B cell (primary cell): ENCODE data around the gene FAM184B. TPM values are rescaled to one million over a fixed set of nuclear protein-coding genes. Genes with fewer than 3 reads are reported as not detected.
A peak's percentile ranks its signal among the peaks of the same experiment; 100 is the strongest.

Experiments
- ATAC-seq: fragments of 200-7000 bp; cut with Tn5 transposase; one replicate; pipeline ENCODE4 v1.10.0; 2021; ENCODE audit warnings: low read depth, mild to moderate bottlenecking, moderate number of reproducible peaks, moderate library complexity
- CTCF ChIA-PET: fragments of 350-600 bp; sonication (Branson Sonifier 250); formaldehyde crosslinking; loops from one replicate; lab custom pipeline; 2021; ENCODE audit warnings: antibody characterized with exemption, inconsistent platforms; lab: Charles Lee
- POLR2A ChIA-PET: fragments of 350-600 bp; sonication (Branson Sonifier 250); formaldehyde crosslinking; loops from one replicate; lab custom pipeline; 2021; ENCODE audit warnings: antibody characterized with exemption; lab: Charles Lee
- DNase-seq: peaks from one replicate; pipeline ENCODE4 v3.0.0; 2013
- H2AFZ ChIP-seq: 2 replicates; pipeline ENCODE4 v1.6.1; 2012; ENCODE audit warnings: mild to moderate bottlenecking, low read depth, low read length; ENCODE audit not compliant: insufficient read depth, poor library complexity, severe bottlenecking
- H3K27ac ChIP-seq, 2 donors: 1 replicate in 1 of 2; 2 replicates in 1 of 2; pipeline ENCODE4 v1.5.1; 2012 to 2013; ENCODE audit warnings: low read length in 2 of 2, mild to moderate bottlenecking in 2 of 2, moderate library complexity in 1 of 2
- H3K27me3 ChIP-seq, 4 experiments: fragments of 200-600 bp in 1 of 4; sonication (generic) in 1 of 4; replicated peaks in 1 of 4; 1 replicate in 2 of 4; 2 replicates in 2 of 4; pipeline versions ENCODE4 v1.6.1 to v1.7.0; 2013 to 2016; ENCODE audit warnings: low read length in 3 of 4, mild to moderate bottlenecking in 2 of 4, mixed read lengths in 1 of 4, moderate library complexity in 1 of 4; ENCODE audit not compliant: insufficient read depth in 4 of 4, control insufficient read depth in 3 of 4; ENCODE audit errors: control extremely low read depth in 1 of 4
- H3K36me3 ChIP-seq, 2 experiments: replicated peaks in 1 of 2; 1 replicate in 1 of 2; 2 replicates in 1 of 2; pipeline versions ENCODE4 v1.6.1 to v1.7.1; 2013; ENCODE audit warnings: low read length in 1 of 2; ENCODE audit not compliant: insufficient read depth in 2 of 2, control insufficient read depth in 1 of 2; ENCODE audit errors: control extremely low read depth in 1 of 2, extremely low read depth in 1 of 2
- H3K4me1 ChIP-seq, 2 donors: fragments of 200-600 bp in 1 of 2; sonication (generic) in 1 of 2; 1 replicate in 1 of 2; 2 replicates in 1 of 2; pipeline versions ENCODE4 v1.5.1 to v1.6.1; 2013 to 2017; ENCODE audit warnings: low read length in 2 of 2; ENCODE audit not compliant: control insufficient read depth in 2 of 2, insufficient read depth in 2 of 2
- H3K4me2 ChIP-seq: replicated peaks from 2 replicates; pipeline ENCODE3; 2012; ENCODE audit warnings: mild to moderate bottlenecking, low read depth, low read length; ENCODE audit not compliant: poor library complexity, severe bottlenecking
- H3K4me3 ChIP-seq, 5 experiments: fragments of 200-600 bp in 1 of 5; sonication (generic) in 1 of 5; 1 replicate in 3 of 5; 2 replicates in 2 of 5; pipeline versions ENCODE4 v1.5.1 to v1.7.0; 2011 to 2016; ENCODE audit warnings: low read length in 4 of 5, mild to moderate bottlenecking in 4 of 5, low read depth in 2 of 5, control low read depth in 1 of 5, moderate library complexity in 1 of 5; ENCODE audit not compliant: insufficient read depth in 1 of 5; ENCODE audit errors: control extremely low read depth in 1 of 5, extremely low read depth in 1 of 5
- H3K79me2 ChIP-seq: fragments of 200-600 bp; sonication (generic); one replicate; pipeline ENCODE4 v1.6.0; 2016; ENCODE audit warnings: low read length; ENCODE audit not compliant: control insufficient read depth, insufficient read depth
- H3K9ac ChIP-seq: fragments of 200-600 bp; sonication (generic); 2 replicates; pipeline ENCODE4 v1.6.1; 2017; ENCODE audit warnings: mild to moderate bottlenecking, low read length, moderate library complexity
- H3K9me3 ChIP-seq, 3 donors: one replicate each; pipeline versions ENCODE4 v1.6.1 to v1.7.1; 2013; ENCODE audit warnings: low read length in 2 of 3; ENCODE audit not compliant: control insufficient read depth in 2 of 3, insufficient read depth in 1 of 3; ENCODE audit errors: control extremely low read depth in 1 of 3
- H4K20me1 ChIP-seq: 2 replicates; pipeline ENCODE4 v1.6.0; 2012; ENCODE audit warnings: mild to moderate bottlenecking, low read length; ENCODE audit not compliant: insufficient read depth, control insufficient read depth, poor library complexity, severe bottlenecking
- H3K27ac Mint-ChIP-seq: one replicate; pipeline ENCODE4 v1.8.0; 2021; ENCODE audit warnings: mixed read lengths
- H3K27me3 Mint-ChIP-seq: one replicate; pipeline ENCODE4 v1.8.0; 2021; ENCODE audit warnings: mixed read lengths
- H3K4me1 Mint-ChIP-seq: one replicate; pipeline ENCODE4 v1.8.0; 2021; ENCODE audit warnings: mixed read lengths
- H3K4me3 Mint-ChIP-seq: one replicate; pipeline ENCODE4 v1.8.0; 2021; ENCODE audit warnings: mixed read lengths
- H3K9me3 Mint-ChIP-seq: one replicate; pipeline ENCODE4 v1.8.0; 2022; ENCODE audit warnings: mixed read lengths; ENCODE audit not compliant: insufficient read depth
- WGBS: methylation state at CpG from one replicate; pipeline ENCODE4 v1.1.5; 2013; ENCODE audit warnings: missing lambda C conversion rate; ENCODE audit not compliant: insufficient coverage; 5-methylcytosine and 5-hydroxymethylcytosine counted together
- intact Hi-C: fragments of 100-400 bp; cut with micrococcal nuclease; formaldehyde crosslinking; loops from one replicate; pipeline ENCODE4 v1.10.0; 2022
- polyA minus RNA-seq: library from RNA; depleted of rRNA, polyadenylated mRNA; stranded (reverse); fragments of >200 nt; gene quantifications from 2 replicates; pipeline ENCODE4 v1.2.3, GENCODE V29; 2012
- polyA plus RNA-seq: library from polyadenylated mRNA; depleted of rRNA; stranded (reverse); fragments of >200 nt; gene quantifications from 2 replicates; pipeline ENCODE4 v1.2.3, GENCODE V29; 2012
- total RNA-seq, 2 donors: library from RNA; stranded (reverse); fragments of 120-200 nt in 1 of 2; gene quantifications; 1 replicate in 1 of 2; 2 replicates in 1 of 2; pipeline versions ENCODE4 v1.2.3 to v1.2.4, GENCODE V29; 2013 to 2022
- TF ChIP-seq, protein P1 (sequence below): fragments of 200-600 bp; IDR thresholded peaks from one replicate; pipeline ENCODE4 v1.8.0; 2022; ENCODE audit warnings: antibody characterized with exemption, mild to moderate bottlenecking

FAM184B gene
- total RNA-seq (not detected in 2 replicates), polyA plus RNA-seq (not detected in 2 replicates), polyA minus RNA-seq (not detected in 2 replicates)
- 0.09 TPM for total RNA-seq (2013)

DNA sequence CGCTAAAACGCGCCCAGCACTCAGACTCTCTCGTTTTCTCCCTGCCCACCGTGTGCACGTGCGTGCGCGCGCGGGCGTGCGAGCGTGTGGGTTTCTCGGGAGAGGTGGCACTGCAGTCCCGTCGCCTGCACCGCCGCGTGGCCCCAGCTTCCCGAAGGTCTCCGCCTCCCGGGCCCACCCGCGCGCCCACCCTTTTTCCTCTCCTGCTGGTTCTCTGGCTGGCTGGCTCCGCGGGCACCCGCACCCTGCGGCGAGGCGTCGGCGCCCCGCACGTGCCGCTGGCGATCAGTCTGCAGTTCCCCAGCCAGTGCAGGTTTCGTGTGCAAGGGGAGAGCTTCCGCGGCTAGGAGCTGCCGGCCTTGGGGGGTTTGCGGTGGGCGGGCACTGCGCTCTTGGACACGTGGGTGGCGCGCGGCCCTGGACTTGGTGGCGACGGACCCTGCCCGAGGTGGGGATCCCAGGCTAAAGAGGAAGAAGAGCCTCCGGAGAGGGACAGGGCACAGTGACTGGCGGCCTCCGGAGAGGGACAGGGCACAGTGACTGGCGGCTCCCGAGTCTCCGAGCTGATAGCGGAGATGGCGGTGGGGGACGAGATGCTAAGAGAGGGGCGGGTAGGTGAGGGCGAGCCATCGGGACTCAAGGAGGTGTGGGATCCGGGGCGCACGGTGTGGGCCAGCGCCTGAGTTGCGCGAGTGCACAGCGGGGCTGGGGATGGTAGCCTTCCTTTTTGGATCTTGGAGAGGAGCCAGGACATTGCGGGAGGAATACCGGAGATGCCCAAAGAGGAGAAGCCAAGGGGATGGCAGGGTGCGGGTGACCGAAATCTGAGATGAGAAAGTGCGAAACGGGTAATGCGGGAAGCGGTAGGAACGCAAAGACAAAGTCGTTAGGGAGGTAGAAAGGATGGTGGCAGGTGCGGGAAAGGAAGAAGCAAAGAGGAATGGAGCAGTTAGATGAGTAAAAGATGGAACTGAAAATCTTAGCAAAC lies at the start of gene FAM184B:
FAM184B (minus strand) TSS at position 322 of the 988 bp plus-strand sequence. CDS start 322 bp downstream, outside the sequence.
- no peaks in the 10 kb centered on the region for H3K9me3 Mint-ChIP-seq
- H4K20me1 ChIP-seq, result no peaks in the 10 kb centered on the region
- ATAC-seq, result no peak
- peaks cover 0 to 25% (median 18%) of the 10 kb centered on the region in 4 experiments for H3K27me3 ChIP-seq
- TF ChIP-seq, protein P1, sequence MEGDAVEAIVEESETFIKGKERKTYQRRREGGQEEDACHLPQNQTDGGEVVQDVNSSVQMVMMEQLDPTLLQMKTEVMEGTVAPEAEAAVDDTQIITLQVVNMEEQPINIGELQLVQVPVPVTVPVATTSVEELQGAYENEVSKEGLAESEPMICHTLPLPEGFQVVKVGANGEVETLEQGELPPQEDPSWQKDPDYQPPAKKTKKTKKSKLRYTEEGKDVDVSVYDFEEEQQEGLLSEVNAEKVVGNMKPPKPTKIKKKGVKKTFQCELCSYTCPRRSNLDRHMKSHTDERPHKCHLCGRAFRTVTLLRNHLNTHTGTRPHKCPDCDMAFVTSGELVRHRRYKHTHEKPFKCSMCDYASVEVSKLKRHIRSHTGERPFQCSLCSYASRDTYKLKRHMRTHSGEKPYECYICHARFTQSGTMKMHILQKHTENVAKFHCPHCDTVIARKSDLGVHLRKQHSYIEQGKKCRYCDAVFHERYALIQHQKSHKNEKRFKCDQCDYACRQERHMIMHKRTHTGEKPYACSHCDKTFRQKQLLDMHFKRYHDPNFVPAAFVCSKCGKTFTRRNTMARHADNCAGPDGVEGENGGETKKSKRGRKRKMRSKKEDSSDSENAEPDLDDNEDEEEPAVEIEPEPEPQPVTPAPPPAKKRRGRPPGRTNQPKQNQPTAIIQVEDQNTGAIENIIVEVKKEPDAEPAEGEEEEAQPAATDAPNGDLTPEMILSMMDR, result no peak
- peaks cover 0 to 2% of the 10 kb centered on the region in 2 experiments for H3K36me3 ChIP-seq
- peak within 1 kb of the TSS; percentile 46 for H3K4me2 ChIP-seq
- CTCF ChIA-PET, result no interaction called here
- H3K79me2 ChIP-seq, result no peaks in the 10 kb centered on the region
- peaks cover 0 to 5% (median 0%) of the 10 kb centered on the region in 3 donors for H3K9me3 ChIP-seq
- H3K9ac ChIP-seq, result no peak within 1 kb of the TSS
- WGBS, result 10% methylated on average over 79 of the region's 82 CpGs
- H3K27me3 Mint-ChIP-seq, result peaks cover 23% of the 10 kb centered on the region
- H3K27ac Mint-ChIP-seq, result no peak within 1 kb of the TSS
- peaks cover 14 to 23% of the 10 kb centered on the region in 2 donors for H3K4me1 ChIP-seq
- POLR2A ChIA-PET, result no interaction called here
- no peak for DNase-seq
- no peak within 1 kb of the TSS for H3K4me3 ChIP-seq
- intact Hi-C loops, result no loop called here
- H3K4me3 Mint-ChIP-seq, result peak within 1 kb of the TSS; percentile 16
- H3K4me1 Mint-ChIP-seq, result peaks cover 16% of the 10 kb centered on the region
- H2AFZ ChIP-seq, result no peak within 1 kb of the TSS
- H3K27ac ChIP-seq, result no peak within 1 kb of the TSS
